GM12874 (cell line): ENCODE results near the gene UBXN11.

Source experiments
- TF ChIP-seq, protein P1 (sequence below): IDR thresholded peaks from 2 replicates; pipeline ENCODE4 v1.5.1; 2011; ENCODE audit warnings: low read depth, mild to moderate bottlenecking, control low read depth, low read length, moderate library complexity; ENCODE audit not compliant: insufficient read depth

The UBXN11 gene

DNA sequence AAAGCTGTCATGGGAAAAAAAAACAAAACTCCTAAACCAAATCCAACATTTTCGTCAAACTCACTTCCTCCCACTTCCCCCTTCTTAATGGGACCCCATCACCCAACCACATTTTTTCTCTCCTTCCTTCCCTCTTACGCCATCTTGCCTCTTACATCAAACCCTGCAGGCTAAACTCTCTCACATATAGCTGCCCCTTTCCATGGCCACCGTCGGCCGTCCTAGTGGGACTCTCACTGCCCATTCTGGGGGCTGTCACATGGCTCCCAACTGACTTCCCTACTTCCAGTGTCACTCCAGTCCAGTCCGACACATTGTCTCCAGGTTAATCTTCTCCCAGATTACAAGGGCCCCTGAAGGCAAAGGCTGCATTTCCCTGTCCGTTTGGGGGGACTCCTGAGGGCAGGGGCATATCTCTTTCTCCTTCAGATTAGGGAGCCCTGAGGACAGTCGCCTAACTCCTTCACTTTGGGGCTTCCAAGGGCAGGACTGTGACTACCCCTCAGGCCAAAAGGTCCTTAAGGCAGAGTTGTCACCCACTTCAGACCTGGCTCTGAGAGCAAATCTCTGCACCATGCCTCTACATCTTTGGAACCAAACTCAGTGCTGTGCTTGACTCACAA lies 658 bp downstream of the UBXN11 start:
- TF ChIP-seq, protein P1, sequence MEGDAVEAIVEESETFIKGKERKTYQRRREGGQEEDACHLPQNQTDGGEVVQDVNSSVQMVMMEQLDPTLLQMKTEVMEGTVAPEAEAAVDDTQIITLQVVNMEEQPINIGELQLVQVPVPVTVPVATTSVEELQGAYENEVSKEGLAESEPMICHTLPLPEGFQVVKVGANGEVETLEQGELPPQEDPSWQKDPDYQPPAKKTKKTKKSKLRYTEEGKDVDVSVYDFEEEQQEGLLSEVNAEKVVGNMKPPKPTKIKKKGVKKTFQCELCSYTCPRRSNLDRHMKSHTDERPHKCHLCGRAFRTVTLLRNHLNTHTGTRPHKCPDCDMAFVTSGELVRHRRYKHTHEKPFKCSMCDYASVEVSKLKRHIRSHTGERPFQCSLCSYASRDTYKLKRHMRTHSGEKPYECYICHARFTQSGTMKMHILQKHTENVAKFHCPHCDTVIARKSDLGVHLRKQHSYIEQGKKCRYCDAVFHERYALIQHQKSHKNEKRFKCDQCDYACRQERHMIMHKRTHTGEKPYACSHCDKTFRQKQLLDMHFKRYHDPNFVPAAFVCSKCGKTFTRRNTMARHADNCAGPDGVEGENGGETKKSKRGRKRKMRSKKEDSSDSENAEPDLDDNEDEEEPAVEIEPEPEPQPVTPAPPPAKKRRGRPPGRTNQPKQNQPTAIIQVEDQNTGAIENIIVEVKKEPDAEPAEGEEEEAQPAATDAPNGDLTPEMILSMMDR: no peak

DNA sequence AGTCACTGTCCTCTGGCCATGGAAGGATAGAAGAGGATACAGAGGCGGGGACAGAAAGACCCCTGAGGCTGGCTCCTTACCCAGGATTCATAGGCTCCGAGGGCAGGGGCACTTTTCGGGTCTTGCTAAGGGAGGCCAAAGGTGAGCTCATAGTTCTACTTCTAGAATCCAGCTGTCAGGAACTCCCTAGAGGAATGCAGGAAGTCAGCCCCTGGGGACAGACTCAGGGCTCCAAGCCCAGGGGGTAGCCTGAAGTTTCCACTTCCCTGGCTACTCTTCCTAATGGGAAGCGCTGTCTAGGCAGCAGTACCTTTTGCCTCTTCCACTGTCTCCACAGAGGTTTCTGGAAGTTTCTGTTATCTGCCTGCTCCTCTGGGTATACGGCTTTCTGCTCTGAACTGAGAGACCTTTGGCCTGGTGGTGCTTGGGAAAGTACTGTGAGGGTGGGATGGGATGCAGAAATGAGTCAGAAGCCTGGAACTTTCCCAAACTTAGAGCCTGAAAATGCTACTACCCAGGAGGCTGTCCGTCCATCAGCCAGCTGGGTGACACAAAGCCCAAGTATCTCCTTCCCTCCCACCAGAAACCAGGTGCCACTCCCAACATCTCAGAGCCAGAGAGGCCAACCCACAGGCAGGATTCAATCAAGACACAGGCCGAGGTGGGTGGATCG lies 3.6 kb downstream of the UBXN11 start:
- TF ChIP-seq, protein P1: no peak

DNA sequence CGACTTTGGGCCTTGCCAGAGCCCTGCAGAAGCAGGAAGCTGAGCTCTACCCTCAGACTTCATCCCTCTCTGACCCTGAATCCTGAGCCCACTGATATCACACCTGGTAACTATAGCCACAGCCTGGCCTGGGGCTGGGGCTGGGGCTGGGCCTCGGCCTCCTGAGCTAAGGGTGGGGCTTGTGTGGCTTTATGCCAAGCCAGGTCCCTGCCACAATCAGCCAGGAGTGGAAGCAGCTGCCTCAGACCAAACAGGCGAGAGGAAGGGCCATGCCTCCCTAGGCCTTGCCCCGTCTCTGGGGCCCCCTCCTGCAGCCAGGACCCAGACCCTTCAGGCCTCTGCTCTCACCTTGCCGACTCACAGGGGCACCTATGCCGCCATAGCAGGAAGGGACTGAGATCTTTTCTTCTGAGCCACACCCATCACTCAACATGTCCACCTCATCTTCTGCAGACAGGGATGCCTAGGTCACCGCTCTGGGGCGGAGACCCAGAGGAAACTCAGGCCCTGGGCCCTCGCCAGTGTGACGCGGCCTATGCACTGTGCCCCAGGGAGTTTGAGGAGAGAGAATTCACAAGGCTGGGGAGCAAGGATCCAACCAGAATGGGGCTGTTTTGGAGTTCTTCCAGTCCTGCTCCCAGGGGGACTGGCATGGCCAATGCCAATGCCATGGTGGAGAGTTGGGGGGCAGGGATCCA lies 5.7 kb downstream of the UBXN11 start:
- TF ChIP-seq, protein P1: no peak

DNA sequence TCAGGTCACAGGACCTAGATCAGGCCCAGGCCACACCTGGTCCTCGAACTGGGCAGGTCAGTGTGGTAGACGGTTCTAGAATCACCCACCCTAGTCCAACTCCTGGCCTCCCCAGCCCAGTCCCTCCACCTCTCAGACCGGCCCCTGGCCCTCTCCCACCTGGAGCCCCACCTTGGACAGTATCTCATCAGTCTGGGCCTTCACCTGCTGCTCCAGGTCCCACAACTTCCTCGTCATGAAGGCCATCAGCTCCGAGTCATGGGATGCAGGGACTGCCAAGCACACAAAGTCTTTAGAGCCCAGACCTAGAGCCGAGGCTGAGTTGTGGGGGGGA lies 8.7 kb downstream of the UBXN11 start:
- TF ChIP-seq, protein P1: no peak

DNA sequence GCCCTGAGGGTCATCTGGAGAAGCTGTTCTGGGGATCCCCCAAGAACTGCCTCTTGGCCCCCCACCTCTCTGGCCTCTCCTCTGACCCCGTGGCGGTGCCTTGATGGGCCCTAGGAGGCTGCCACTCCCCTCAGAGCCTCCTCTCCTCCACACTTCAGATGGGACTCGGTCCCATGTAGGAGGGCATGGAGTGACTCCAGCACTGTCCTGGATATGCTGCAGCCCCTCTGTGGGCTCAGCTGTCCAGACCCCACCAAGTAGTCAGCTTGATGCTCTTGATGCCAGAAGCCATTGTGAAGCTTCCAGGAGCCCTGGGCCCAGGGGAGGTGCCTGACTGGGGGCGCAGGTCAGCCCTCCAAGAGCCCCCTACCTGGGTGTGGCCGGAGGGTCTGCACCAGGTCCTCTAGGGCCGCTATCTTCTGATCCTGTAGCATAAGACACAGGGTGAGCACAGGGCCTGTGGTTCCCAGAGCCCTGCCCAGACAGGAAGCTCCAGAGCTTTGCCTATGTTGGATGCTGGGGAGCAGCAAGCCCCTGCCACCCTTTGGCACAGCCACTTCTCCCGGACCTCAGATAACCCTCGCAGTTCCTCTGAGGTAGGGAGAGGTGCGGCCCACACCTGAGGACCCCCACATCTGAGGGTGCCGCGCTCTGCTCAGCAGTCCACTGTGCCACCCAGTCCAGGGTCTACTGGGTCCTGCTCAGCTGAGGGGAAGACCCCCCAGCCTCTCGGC lies 9.2 kb downstream of the UBXN11 start:
- TF ChIP-seq, protein P1: no peak

DNA sequence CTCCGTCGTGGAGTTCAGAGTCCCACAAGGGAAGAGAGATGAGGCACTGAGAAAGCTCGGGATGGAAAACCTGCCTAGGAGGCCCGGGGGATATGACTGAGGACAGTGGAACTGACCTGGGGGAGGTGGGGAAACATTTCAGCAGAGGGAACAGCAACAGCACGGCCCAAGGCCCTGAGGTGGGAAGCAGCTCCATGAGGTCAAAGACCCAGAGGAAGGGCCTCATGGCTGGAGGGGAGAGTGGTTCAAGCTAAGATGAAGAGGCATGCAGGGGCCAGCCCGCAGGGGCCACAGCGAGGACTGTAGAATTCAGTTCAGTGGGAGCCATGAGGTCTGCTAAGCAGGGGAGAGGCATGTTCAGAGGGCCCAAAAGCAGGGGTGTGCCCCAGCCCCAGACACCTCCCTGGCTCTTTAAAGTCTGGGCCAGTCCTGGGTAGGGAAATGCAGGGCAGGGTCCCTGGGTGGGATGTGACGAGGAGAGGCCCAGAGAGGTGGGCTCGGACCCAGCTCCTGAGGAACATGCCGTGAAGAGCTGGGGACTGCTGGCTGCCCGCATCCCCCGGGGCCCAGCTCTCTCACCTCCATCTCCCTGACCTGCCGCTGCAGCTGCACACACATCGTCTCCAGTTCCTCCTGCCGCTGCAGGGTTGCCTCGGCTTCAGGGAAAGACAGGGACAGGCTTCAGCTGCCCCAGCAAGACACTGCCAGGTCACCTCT lies 9.9 kb downstream of the UBXN11 start:
- TF ChIP-seq, protein P1: no peak
